Measurements from ENCODE around the gene SETBP1. TPM values are rescaled to one million over a fixed set of nuclear protein-coding genes. Genes with fewer than 3 reads are reported as not detected.
A peak's percentile ranks its signal among the peaks of the same experiment; 100 is the strongest.

The SETBP1 gene
- total and polyA plus RNA-seq, 7 experiments from 2014 or later = 0.08 to 12.5 (median 2.5) TPM; not detected in 2

DNA sequence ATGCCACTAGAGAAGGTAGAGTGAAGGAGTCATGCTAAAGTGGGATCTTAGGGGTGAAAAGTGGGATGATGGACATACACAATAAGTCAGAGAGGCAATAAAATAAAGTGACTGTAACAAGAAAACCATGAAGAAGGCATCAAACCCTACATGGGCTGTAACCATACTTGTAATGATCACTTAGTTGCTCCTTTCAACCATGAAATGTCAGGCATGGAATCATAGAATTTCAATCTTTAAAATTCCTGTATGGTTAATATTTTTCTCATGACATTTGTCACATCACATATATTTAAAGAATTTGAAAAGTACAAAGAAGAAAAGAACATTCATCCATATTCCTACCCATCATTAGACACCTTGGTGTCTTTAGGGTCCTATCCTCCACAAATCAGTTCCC lies 20.9 kb upstream of the SETBP1 start:
- Histone ChIP-seq H3K4me3 (ENCODE audit: low read length) (no peak overlapping the region), H3K9me3 (ENCODE audit: control insufficient read depth in 2 of 3, low read length in 3 of 3) (no peaks in the 10 kb centered on the region), H3K27ac (ENCODE audit: low read depth, low read length) (no peak overlapping the region), H3K27me3 (ENCODE audit: control insufficient read depth in 2 of 2, insufficient read depth in 2 of 2, low read length in 2 of 2) (no peaks in the 10 kb centered on the region), H3K4me1 (ENCODE audit: control insufficient read depth in 2 of 2, insufficient read depth in 2 of 2, low read length in 2 of 2) (no peaks in the 10 kb centered on the region), H3K36me3 (ENCODE audit: control insufficient read depth in 2 of 3, insufficient read depth in 3 of 3, low read length in 3 of 3) (no peaks in the 10 kb centered on the region)
- CTCF ChIA-PET = no interaction called here
- Mint-ChIP-seq H3K36me3 (no peaks in the 10 kb centered on the region), H3K27me3 (peaks cover 0 to 24% (median 6%) of the 10 kb centered on the region in 5 donors), H3K9me3 (no peaks in the 10 kb centered on the region), H3K4me1 (no peaks in the 10 kb centered on the region), H3K27ac (no peak overlapping the region), H3K4me3 (no peak overlapping the region)
- DNase-seq = no peak
- intact Hi-C loops (cut with micrococcal nuclease) = no loop called here
- no peak for ATAC-seq
- POLR2A ChIA-PET = no interaction called here

- H3K4me3 Mint-ChIP-seq = no peak overlapping the region
- Histone ChIP-seq H3K27me3 (ENCODE audit: control insufficient read depth in 2 of 2, insufficient read depth in 2 of 2, low read length in 2 of 2) (no peaks in the 10 kb centered on the region), H3K9me3 (ENCODE audit: control insufficient read depth in 2 of 3, low read length in 3 of 3) (no peaks in the 10 kb centered on the region), H3K36me3 (ENCODE audit: control insufficient read depth in 2 of 3, insufficient read depth in 3 of 3, low read length in 3 of 3) (no peaks in the 10 kb centered on the region), H3K4me1 (ENCODE audit: control insufficient read depth in 2 of 2, insufficient read depth in 2 of 2, low read length in 2 of 2) (no peaks in the 10 kb centered on the region), H3K27ac (ENCODE audit: low read depth, low read length) (no peak overlapping the region), H3K4me3 (ENCODE audit: low read length) (no peak overlapping the region)
- intact Hi-C loops (cut with micrococcal nuclease) = no loop called here
- CTCF ChIA-PET = no interaction called here
- H3K4me1 Mint-ChIP-seq = no peaks in the 10 kb centered on the region
- no peaks in the 10 kb centered on the region for H3K36me3 Mint-ChIP-seq
- no peak for DNase-seq
- POLR2A ChIA-PET = no interaction called here
- ATAC-seq = no peak
- peaks cover 0 to 1% (median 0%) of the 10 kb centered on the region in 11 donors for H3K9me3 Mint-ChIP-seq
- H3K27ac Mint-ChIP-seq = no peak overlapping the region
- H3K27me3 Mint-ChIP-seq = peaks cover 13 to 52% (median 19%) of the 10 kb centered on the region in 5 donors
Observed at GRCh38 chr18:44668270-44668975, 12.3 kb upstream of the SETBP1 start.

DNA sequence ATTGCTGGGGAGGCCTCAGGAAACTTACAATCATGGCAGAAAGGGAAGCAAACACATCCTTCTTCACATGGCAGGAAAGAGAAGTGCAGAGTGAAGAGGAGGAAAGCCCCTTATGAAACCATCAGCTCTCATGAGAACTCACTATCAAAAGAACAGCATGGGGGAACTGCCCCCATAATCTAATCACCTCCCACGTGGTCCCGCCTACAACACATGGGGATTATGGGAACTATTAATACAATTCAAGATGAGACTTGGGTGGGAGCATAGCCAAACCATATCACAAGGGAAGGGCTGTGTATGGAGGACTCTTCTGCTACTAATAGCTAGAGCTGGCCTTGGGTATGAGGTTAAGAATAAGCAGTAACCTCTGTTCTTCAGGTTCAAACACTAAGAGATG lies 8.8 kb upstream of the SETBP1 start:
- intact Hi-C loops (cut with micrococcal nuclease) = no loop called here
- Histone ChIP-seq H3K27ac (ENCODE audit: low read depth, low read length) (no peak overlapping the region), H3K36me3 (ENCODE audit: control insufficient read depth in 2 of 3, insufficient read depth in 3 of 3, low read length in 3 of 3) (no peaks in the 10 kb centered on the region), H3K4me1 (ENCODE audit: control insufficient read depth in 2 of 2, insufficient read depth in 2 of 2, low read length in 2 of 2) (no peaks in the 10 kb centered on the region), H3K4me3 (ENCODE audit: low read length) (no peak overlapping the region), H3K9me3 (ENCODE audit: control insufficient read depth in 2 of 3, low read length in 3 of 3) (no peaks in the 10 kb centered on the region), H3K27me3 (ENCODE audit: control insufficient read depth in 2 of 2, insufficient read depth in 2 of 2, low read length in 2 of 2) (no peaks in the 10 kb centered on the region)
- Mint-ChIP-seq H3K4me3 (no peak overlapping the region), H3K9me3 (peaks cover 0 to 1% (median 0%) of the 10 kb centered on the region in 11 donors), H3K27ac (no peak overlapping the region), H3K36me3 (no peaks in the 10 kb centered on the region), H3K27me3 (peaks cover 15 to 60% (median 43%) of the 10 kb centered on the region in 5 donors), H3K4me1 (no peaks in the 10 kb centered on the region)
- ATAC-seq = no peak
- ChIA-PET POLR2A (no interaction called here), CTCF (no interaction called here)
- DNase-seq = no peak

DNA sequence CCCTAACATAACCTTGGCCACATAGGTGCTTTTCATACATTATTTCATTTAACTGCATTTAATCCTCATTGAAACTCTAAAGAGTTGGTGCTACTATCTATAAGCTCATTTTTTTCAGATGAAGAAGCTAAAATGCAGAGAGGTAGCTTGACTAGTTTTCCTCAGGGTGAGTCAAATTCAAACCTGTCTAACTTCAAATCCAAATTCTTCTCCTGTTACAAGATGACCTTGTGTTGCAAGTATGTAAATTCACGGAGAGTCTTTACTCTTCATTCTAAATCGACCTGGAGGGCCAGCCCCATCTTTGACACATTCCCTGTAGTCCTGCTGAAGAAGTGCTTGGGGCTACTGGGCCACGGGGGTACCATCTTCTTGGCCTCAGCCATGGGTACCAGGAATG lies 8.2 kb upstream of the SETBP1 start:
- H3K4me1 ChIP-seq (ENCODE audit: control insufficient read depth in 2 of 2, insufficient read depth in 2 of 2, low read length in 2 of 2) = no peaks in the 10 kb centered on the region
- intact Hi-C loops (cut with micrococcal nuclease) = no loop called here
- H3K27me3 ChIP-seq (ENCODE audit: control insufficient read depth in 2 of 2, insufficient read depth in 2 of 2, low read length in 2 of 2) = no peaks in the 10 kb centered on the region
- POLR2A ChIA-PET = no interaction called here
- no peak for ATAC-seq
- Mint-ChIP-seq H3K9me3 (peaks cover 0 to 1% (median 0%) of the 10 kb centered on the region in 11 donors), H3K36me3 (no peaks in the 10 kb centered on the region), H3K4me3 (no peak overlapping the region), H3K27me3 (peaks cover 14 to 57% (median 41%) of the 10 kb centered on the region in 5 donors), H3K4me1 (peaks cover 0 to 2% (median 0%) of the 10 kb centered on the region in 7 donors), H3K27ac (no peak overlapping the region)
- no peaks in the 10 kb centered on the region for H3K9me3 ChIP-seq (ENCODE audit: control insufficient read depth in 2 of 3, low read length in 3 of 3)
- CTCF ChIA-PET = no interaction called here
- no peak overlapping the region for H3K4me3 ChIP-seq (ENCODE audit: low read length)
- no peak overlapping the region for H3K27ac ChIP-seq (ENCODE audit: low read depth, low read length)
- no peak for DNase-seq
- no peaks in the 10 kb centered on the region for H3K36me3 ChIP-seq (ENCODE audit: control insufficient read depth in 2 of 3, insufficient read depth in 3 of 3, low read length in 3 of 3)

DNA sequence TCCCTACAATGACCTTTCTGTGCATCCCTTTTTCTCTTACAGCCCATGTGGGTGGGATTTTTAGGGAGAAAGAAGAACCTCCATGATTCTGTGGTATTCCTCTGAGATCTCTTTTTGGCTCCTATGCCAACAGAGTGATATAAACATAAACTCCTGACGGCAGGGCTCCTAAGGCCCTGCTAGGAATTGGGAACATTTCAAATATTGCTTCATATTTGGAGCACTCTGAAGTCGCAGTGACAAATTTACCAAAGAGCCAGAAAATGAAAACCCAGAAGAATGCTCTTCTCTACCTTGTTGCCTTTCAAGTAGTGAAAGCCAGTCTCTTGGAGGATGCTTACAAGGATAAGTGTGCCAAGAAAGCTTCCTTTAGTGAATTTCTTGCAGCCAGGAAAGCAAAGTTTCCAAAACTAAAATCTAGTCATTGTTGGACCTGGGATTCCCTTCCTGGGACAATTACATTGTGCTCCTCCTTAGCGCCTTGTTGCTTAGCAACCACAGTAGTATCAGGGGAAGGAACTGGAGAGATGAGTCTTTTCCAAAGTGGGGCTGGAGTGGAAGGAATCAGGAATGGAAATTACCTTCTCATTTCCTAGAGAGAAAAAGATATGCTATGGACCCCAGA lies 7.3 kb upstream of the SETBP1 start:
- Mint-ChIP-seq H3K27me3 (peaks cover 15 to 58% (median 46%) of the 10 kb centered on the region in 5 donors), H3K36me3 (no peaks in the 10 kb centered on the region), H3K9me3 (peaks cover 0 to 3% (median 0%) of the 10 kb centered on the region in 11 donors), H3K4me1 (peaks cover 0 to 7% (median 3%) of the 10 kb centered on the region in 7 donors), H3K27ac (no peak overlapping the region), H3K4me3 (no peak overlapping the region)
- Histone ChIP-seq H3K9me3 (ENCODE audit: control insufficient read depth in 2 of 3, low read length in 3 of 3) (no peaks in the 10 kb centered on the region), H3K27me3 (ENCODE audit: control insufficient read depth in 2 of 2, insufficient read depth in 2 of 2, low read length in 2 of 2) (peaks cover 0 to 6% of the 10 kb centered on the region in 2 donors), H3K36me3 (ENCODE audit: control insufficient read depth in 2 of 3, insufficient read depth in 3 of 3, low read length in 3 of 3) (no peaks in the 10 kb centered on the region), H3K27ac (ENCODE audit: low read depth, low read length) (no peak overlapping the region), H3K4me3 (ENCODE audit: low read length) (no peak overlapping the region), H3K4me1 (ENCODE audit: control insufficient read depth in 2 of 2, insufficient read depth in 2 of 2, low read length in 2 of 2) (no peaks in the 10 kb centered on the region)
- CTCF ChIA-PET = no interaction called here
- intact Hi-C loops (cut with micrococcal nuclease) = no loop called here
- no peak for ATAC-seq
- POLR2A ChIA-PET = no interaction called here
- no peak for DNase-seq

DNA sequence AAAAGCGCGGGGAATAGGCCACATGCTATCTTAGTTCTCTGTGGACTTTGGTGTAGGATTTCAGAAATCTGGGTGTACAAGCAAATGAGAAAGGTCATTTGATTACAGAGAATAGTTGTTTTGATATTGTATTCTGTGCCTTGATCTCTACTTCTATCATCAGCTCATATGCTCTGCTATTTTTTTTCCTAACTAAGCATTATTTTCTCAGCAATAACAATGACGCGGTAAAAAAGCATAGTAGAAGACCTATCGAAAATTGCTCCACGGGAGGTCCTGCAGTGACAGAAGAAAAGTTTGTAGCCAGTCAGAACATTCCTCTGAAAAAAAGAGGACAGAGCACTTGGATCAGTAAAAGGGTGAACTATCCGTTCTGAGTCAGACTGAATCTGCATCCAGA lies 2.8 kb upstream of the SETBP1 start:
- DNase-seq = no peak
- Histone ChIP-seq H3K36me3 (ENCODE audit: control insufficient read depth in 2 of 3, insufficient read depth in 3 of 3, low read length in 3 of 3) (no peaks in the 10 kb centered on the region), H3K4me3 (ENCODE audit: low read length) (no peak overlapping the region), H3K9me3 (ENCODE audit: control insufficient read depth in 2 of 3, low read length in 3 of 3) (no peaks in the 10 kb centered on the region), H3K27ac (ENCODE audit: low read depth, low read length) (no peak overlapping the region), H3K27me3 (ENCODE audit: control insufficient read depth in 2 of 2, insufficient read depth in 2 of 2, low read length in 2 of 2) (peaks cover 0 to 9% of the 10 kb centered on the region in 2 donors), H3K4me1 (ENCODE audit: control insufficient read depth in 2 of 2, insufficient read depth in 2 of 2, low read length in 2 of 2) (peaks cover 0 to 8% of the 10 kb centered on the region in 2 donors)
- no peak overlapping the region for H3K27ac Mint-ChIP-seq
- peaks cover 17 to 39% (median 38%) of the 10 kb centered on the region in 5 donors for H3K27me3 Mint-ChIP-seq
- H3K36me3 Mint-ChIP-seq = no peaks in the 10 kb centered on the region
- H3K9me3 Mint-ChIP-seq = peaks cover 0 to 7% (median 0%) of the 10 kb centered on the region in 11 donors
- ChIA-PET CTCF (interaction anchor here (0.6 kb wide), 1 partner anchor 338 kb away, joined by 3 read pairs; no protein-coding TSS in a partner anchor), POLR2A (no interaction called here)
- H3K4me1 Mint-ChIP-seq = peaks cover 0 to 12% (median 7%) of the 10 kb centered on the region in 7 donors
- intact Hi-C loops (cut with micrococcal nuclease) = loop anchor here in 1 of 2 donors (5.0 kb wide), 1 partner anchor 119 kb away; no protein-coding TSS in a partner anchor
- peak overlapping the region in 8 of 10 donors; percentile 18 to 73 (median 46) for H3K4me3 Mint-ChIP-seq
- ATAC-seq = no peak
